Measurements from ENCODE around the gene ADH1A. TPM values are rescaled to one million over a fixed set of nuclear protein-coding genes. Genes with fewer than 3 reads are reported as not detected.
"Not testable (repeated sequence)": the region's sequence is repeated elsewhere in the genome, so short reads cannot be mapped to it uniquely, and the experiment has no call there.

Gene ADH1A
- total RNA-seq, 4 donors from 2014 or later = 0.54 to 1.4 TPM; not detected in 2

GRCh38 chr4:99248714-99249113, 42.1 kb downstream of the ADH1A start:
- Histone ChIP-seq H3K9me3 (peaks cover 0 to 19% (median 0%) of the 10 kb centered on the region in 3 donors), H3K27me3 (no peaks in the 10 kb centered on the region), H3K36me3 (no peaks in the 10 kb centered on the region), H3K4me1 (peaks cover 0 to 7% (median 3%) of the 10 kb centered on the region in 3 donors), H3K4me3 (no peak overlapping the region), H3K27ac (no peak overlapping the region)
- TF ChIP-seq EP300 (IDR thresholded peaks at IDR 0.05) = no peak
- no peak for TF ChIP-seq POLR2A (IDR thresholded peaks at IDR 0.05)
- 67 to 82% methylated on average over 1 of the region's 1 CpG for WGBS, 2 donors (ENCODE audit: low coverage in 1 of 2)
- no peak for ATAC-seq

GRCh38 chr4:99235955-99236354, 54.8 kb downstream of the ADH1A start:
- H3K4me1 ChIP-seq = no peaks in the 10 kb centered on the region
- H3K27ac ChIP-seq = no peak overlapping the region
- H3K27me3 ChIP-seq = no peaks in the 10 kb centered on the region
- H3K36me3 ChIP-seq = no peaks in the 10 kb centered on the region
- TF ChIP-seq EP300 (IDR thresholded peaks at IDR 0.05) (no peak), POLR2AphosphoS5 (IDR thresholded peaks at IDR 0.05) (no peak), POLR2A (IDR thresholded peaks at IDR 0.05) (no peak)
- TF ChIP-seq, protein P1, sequence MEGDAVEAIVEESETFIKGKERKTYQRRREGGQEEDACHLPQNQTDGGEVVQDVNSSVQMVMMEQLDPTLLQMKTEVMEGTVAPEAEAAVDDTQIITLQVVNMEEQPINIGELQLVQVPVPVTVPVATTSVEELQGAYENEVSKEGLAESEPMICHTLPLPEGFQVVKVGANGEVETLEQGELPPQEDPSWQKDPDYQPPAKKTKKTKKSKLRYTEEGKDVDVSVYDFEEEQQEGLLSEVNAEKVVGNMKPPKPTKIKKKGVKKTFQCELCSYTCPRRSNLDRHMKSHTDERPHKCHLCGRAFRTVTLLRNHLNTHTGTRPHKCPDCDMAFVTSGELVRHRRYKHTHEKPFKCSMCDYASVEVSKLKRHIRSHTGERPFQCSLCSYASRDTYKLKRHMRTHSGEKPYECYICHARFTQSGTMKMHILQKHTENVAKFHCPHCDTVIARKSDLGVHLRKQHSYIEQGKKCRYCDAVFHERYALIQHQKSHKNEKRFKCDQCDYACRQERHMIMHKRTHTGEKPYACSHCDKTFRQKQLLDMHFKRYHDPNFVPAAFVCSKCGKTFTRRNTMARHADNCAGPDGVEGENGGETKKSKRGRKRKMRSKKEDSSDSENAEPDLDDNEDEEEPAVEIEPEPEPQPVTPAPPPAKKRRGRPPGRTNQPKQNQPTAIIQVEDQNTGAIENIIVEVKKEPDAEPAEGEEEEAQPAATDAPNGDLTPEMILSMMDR (IDR thresholded peaks at IDR 0.05) = no peak
- ATAC-seq = no peak
- H3K4me3 ChIP-seq = no peak overlapping the region
- H3K9me3 ChIP-seq = peaks cover 0 to 17% (median 0%) of the 10 kb centered on the region in 3 donors
- 80 to 82% methylated on average over 1 of the region's 1 CpG for WGBS, 2 donors (ENCODE audit: low coverage in 1 of 2)

DNA sequence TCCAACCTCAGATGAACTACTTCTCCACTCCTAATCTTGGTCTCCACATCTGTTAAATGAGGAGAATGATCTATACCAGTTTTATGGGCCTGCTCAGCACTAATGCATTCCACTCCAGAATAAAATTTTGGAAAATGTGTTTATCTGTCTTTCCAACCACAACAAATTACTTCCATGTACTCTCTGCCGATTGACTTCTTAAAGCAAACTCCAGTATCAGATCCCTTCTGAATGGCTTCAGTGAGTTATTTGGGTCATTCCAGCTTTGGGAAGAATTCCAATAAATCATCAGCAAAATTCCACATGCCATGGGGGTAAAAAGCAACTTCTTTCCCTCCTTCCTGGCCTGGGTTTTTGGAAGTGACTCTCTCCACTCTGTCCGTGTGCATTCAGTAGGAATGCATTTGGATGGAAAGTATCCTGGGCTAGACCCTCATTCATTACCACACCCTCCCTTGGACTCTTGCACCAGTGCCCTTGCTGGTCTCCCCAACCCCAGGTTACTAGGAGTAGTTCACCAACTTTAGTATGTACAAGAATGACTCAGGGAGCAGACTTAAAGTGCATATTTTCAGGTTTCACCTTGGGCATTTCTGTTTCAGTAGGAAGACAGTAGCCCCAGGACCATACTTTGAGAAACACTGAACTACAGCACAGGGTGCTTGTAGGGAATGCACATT, 56.3 kb downstream of the ADH1A start:
- no peak for ATAC-seq
- H3K9me3 ChIP-seq = peaks cover 0 to 24% (median 0%) of the 10 kb centered on the region in 3 donors
- WGBS, 2 donors (ENCODE audit: low coverage in 1 of 2) = 20 to 25% methylated on average over 1 to 2 of the region's 2 CpGs
- no peaks in the 10 kb centered on the region for H3K36me3 ChIP-seq
- TF ChIP-seq, protein P1 (IDR thresholded peaks at IDR 0.05) = no peak
- TF ChIP-seq POLR2AphosphoS5 (IDR thresholded peaks at IDR 0.05) (no peak), POLR2A (IDR thresholded peaks at IDR 0.05) (no peak), EP300 (IDR thresholded peaks at IDR 0.05) (no peak)
- H3K27me3 ChIP-seq = no peaks in the 10 kb centered on the region
- no peak overlapping the region for H3K27ac ChIP-seq
- no peak overlapping the region for H3K4me3 ChIP-seq
- no peaks in the 10 kb centered on the region for H3K4me1 ChIP-seq

- not testable (repeated sequence) for ATAC-seq, H3K4me3 ChIP-seq, H3K4me1 ChIP-seq, H3K36me3 ChIP-seq, H3K27me3 ChIP-seq, H3K27ac ChIP-seq
- peaks cover 0 to 19% (median 0%) of the 10 kb centered on the region in 3 donors for H3K9me3 ChIP-seq
- 94% methylated on average over 2 of the region's 2 CpGs for WGBS, 2 donors (ENCODE audit: low coverage in 1 of 2)
These were observed 57.4 kb downstream of the ADH1A start for GRCh38 chr4:99233397-99233796.

GRCh38 chr4:99228706-99229105, 62.1 kb downstream of the ADH1A start:
- ATAC-seq, H3K36me3 ChIP-seq, H3K4me3 ChIP-seq, H3K4me1 ChIP-seq, H3K27me3 ChIP-seq, H3K27ac ChIP-seq: not testable (repeated sequence)
- 60 to 75% methylated on average over 1 of the region's 1 CpG for WGBS, 2 donors (ENCODE audit: low coverage in 1 of 2)
- peaks cover 0 to 14% (median 0%) of the 10 kb centered on the region in 3 donors for H3K9me3 ChIP-seq

DNA sequence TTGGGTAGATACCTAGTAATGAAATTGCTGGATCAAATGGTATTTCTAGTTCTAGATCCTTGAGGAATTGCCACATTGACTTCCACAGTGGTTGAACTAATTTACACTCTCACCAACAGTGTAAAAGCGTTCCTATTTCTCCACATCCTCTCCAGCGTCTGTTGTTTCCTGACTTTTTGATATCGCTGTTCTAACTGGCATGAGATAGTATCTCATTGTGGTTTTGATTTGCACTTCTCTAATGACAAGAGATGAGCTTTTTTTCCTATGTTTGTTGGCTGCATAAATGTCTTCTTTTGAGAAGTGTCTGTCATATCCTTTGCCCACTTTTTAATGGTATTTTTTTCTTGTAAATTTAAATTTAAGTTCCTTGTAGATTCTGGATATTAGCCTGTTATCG, 63.1 kb downstream of the ADH1A start:
- not testable (repeated sequence) for H3K36me3 ChIP-seq, H3K27ac ChIP-seq, H3K4me1 ChIP-seq, H3K4me3 ChIP-seq, ATAC-seq, H3K27me3 ChIP-seq
- H3K9me3 ChIP-seq = peaks cover 0 to 14% (median 0%) of the 10 kb centered on the region in 3 donors
- 84% methylated on average over 4 of the region's 4 CpGs for WGBS, 2 donors (ENCODE audit: low coverage in 1 of 2)

Other genes with a start within 250 kb of the ADH1A start
- gene ADH5, start 202.2 kb downstream of the ADH1A start, total RNA-seq = 100 to 1,000 TPM; 299 to 529 (median 465) TPM
- 10 to 100 TPM in 1 of 4 donors, 1 to 10 TPM in 3; 1.1 to 10.9 (median 4.1) TPM for gene ADH4, start 146.7 kb downstream of the ADH1A start, total RNA-seq
- under 1 TPM in 1 of 4 donors, not detected in 3; 0.19 TPM for gene ADH6, start 71.7 kb downstream of the ADH1A start, total RNA-seq
- 100 to 1,000 TPM; 224 to 714 (median 463) TPM for gene ADH1B, start 30.4 kb upstream of the ADH1A start, total RNA-seq
- 10 to 100 TPM in 1 of 4 donors, 1 to 10 TPM in 3; 2.6 to 11.3 (median 7.2) TPM for gene ADH1C, start 61.8 kb upstream of the ADH1A start, total RNA-seq
- 1 to 10 TPM in 2 of 4 donors, under 1 TPM in 1, not detected in 1; 0.13 to 9.9 (median 1.2) TPM for gene ADH7, start 144.4 kb upstream of the ADH1A start, total RNA-seq
- gene C4orf17, start 220.0 kb upstream of the ADH1A start, total RNA-seq = not detected